ENCODE data around the gene PDXDC1. TPM values are rescaled to one million over a fixed set of nuclear protein-coding genes. Genes with fewer than 3 reads are reported as not detected.
A peak's percentile ranks its signal among the peaks of the same experiment; 100 is the strongest.
"Not testable (repeated sequence)": the region's sequence is repeated elsewhere in the genome, so short reads cannot be mapped to it uniquely, and the experiment has no call there.

PDXDC1 gene
- total RNA-seq, 1 donor from 2014 or later: 120 TPM

DNA sequence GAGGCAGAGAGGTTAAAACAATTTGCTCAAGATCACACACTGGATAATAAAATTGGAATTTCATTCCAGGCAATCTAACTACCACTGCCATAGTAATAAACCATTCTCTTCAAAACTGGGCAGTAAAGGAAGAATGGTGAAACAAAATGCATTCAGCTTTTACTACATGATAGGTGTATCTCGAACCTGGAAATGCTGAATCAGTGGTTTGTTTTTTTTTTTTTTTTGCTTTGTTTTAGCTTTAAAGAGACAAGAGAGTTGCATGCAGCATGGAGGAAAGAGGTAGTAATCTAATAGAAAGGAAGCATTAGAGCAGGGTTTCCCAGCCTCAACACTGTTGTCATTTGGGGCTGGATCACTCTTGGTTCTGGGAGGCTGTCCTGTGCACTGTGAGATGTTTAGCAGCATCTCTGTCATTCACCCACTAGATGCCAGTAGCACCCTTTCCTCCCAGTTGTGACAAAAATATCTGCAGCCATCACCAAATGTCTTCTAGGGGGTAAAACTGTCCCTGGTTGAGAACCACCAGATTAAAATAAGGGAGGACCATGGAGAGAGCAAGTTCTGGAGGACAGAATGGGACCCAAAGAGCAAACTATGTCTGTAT, 115.9 kb downstream of the PDXDC1 start:
- H3K36me3 Mint-ChIP-seq (ENCODE audit: low read depth); DNase-seq (ENCODE audit: low spot score); H3K27me3 Mint-ChIP-seq (ENCODE audit: low read depth); H3K9me3 Mint-ChIP-seq (ENCODE audit: low read depth); H3K27ac Mint-ChIP-seq (ENCODE audit: unreplicated experiment); H3K4me3 Mint-ChIP-seq (ENCODE audit: unreplicated experiment): not testable (repeated sequence)
- peaks cover 19% of the 10 kb centered on the region for H3K4me1 Mint-ChIP-seq (ENCODE audit: low read depth)
- TF ChIP-seq, protein P1, sequence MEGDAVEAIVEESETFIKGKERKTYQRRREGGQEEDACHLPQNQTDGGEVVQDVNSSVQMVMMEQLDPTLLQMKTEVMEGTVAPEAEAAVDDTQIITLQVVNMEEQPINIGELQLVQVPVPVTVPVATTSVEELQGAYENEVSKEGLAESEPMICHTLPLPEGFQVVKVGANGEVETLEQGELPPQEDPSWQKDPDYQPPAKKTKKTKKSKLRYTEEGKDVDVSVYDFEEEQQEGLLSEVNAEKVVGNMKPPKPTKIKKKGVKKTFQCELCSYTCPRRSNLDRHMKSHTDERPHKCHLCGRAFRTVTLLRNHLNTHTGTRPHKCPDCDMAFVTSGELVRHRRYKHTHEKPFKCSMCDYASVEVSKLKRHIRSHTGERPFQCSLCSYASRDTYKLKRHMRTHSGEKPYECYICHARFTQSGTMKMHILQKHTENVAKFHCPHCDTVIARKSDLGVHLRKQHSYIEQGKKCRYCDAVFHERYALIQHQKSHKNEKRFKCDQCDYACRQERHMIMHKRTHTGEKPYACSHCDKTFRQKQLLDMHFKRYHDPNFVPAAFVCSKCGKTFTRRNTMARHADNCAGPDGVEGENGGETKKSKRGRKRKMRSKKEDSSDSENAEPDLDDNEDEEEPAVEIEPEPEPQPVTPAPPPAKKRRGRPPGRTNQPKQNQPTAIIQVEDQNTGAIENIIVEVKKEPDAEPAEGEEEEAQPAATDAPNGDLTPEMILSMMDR (IDR thresholded peaks at IDR 0.05): peak; percentile 44

DNA sequence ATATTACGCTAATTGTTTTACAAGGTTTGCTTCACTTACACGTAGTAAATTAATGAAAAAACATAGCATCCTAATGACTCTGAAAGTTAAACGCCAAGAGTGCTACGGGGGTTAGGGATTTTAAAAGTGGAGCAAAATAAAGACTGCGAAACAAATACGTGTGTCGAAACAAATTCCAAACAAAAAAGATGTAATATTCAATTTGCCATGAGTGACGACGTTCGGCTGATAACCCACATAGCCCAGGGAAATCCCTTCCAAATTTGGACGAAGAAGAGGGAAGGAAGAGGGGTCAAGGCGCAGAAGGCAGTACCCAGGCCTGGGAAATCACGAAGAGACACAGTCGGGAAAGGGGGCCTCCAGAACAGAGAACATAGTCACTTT, 118.7 kb downstream of the PDXDC1 start:
- H3K9me3 Mint-ChIP-seq (ENCODE audit: low read depth); DNase-seq (ENCODE audit: low spot score); H3K36me3 Mint-ChIP-seq (ENCODE audit: low read depth); H3K27me3 Mint-ChIP-seq (ENCODE audit: low read depth): not testable (repeated sequence)
- Mint-ChIP-seq H3K4me1 (ENCODE audit: low read depth) (peaks cover 19% of the 10 kb centered on the region), H3K27ac (ENCODE audit: unreplicated experiment) (peak overlapping the region; percentile 97), H3K4me3 (ENCODE audit: unreplicated experiment) (peak overlapping the region; percentile 97)

DNA sequence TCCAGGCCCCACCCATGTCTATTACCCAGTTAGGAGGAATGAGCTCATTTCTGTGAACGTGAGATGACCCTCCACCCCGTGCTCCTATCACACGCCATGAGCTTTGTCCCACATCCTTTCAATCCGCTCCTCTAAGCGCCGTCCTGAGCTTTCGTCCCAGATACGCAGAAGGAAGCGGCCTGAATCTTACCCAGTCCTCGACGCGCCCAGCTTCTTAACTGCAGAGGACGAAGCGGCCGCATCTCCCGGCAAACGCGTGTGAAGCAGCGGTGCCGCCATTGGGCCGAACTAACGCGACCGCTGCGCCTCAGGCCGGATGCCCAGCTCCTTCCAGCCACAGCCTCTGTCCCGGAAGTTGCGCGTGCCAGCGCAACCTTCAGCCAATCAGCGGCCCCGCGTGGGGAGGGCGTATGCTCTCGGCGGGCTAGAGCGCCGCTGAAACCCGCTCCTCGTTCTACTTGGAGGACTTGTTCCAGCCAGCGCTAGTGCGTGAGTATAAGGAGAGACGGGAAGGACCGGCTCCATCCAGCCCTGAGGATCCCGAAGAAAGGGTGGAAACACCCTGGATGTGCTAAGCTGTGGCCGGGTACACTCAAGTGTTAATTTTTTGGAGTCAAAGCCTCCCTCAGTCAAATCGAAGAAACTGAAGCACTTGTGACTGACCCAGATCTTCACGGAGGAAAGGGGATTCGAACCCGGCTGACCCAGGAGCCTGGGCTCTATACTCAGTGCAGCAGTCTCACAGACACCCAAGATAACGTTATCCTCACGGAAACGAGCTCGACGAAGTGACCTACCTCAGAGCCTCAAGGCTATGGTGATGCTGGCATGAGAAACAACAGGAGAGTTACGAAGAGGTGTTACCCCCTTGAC, 119.4 kb downstream of the PDXDC1 start, which contains the start of gene RRN3:
RRN3 (minus strand) TSS at position 318 of the 873 bp plus-strand sequence; CDS start at position 279, 39 bp downstream.
- not testable (repeated sequence) for H3K9me3 Mint-ChIP-seq (ENCODE audit: low read depth); H3K36me3 Mint-ChIP-seq (ENCODE audit: low read depth); H3K27me3 Mint-ChIP-seq (ENCODE audit: low read depth)
- Mint-ChIP-seq H3K4me1 (ENCODE audit: low read depth) (peaks cover 19% of the 10 kb centered on the region), H3K4me3 (ENCODE audit: unreplicated experiment) (peak within 1 kb of the TSS; percentile 97), H3K27ac (ENCODE audit: unreplicated experiment) (peak within 1 kb of the TSS; percentile 97)
- DNase-seq (ENCODE audit: low spot score): peak; percentile 97

DNA sequence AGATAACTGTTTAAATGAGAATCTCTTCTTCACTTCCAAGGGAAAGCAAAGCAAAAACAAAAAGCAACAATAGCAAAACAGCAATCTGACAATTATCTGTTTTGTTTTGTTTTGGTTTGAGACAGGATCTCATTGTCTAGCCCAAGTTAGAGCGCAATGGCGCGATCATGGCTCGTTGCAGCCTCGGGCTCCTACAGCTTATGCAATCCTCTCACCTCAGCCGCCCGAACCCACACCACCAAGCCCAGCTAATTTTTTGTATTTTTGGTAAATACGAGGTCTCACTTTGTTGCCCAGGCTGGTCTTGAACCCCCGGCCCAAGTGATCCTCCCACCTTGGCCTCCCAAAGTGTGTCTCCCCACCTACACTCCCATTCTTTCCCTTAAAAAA, 121.8 kb downstream of the PDXDC1 start:
- H3K4me1 Mint-ChIP-seq (ENCODE audit: low read depth): peaks cover 19% of the 10 kb centered on the region
- DNase-seq (ENCODE audit: low spot score); H3K27ac Mint-ChIP-seq (ENCODE audit: unreplicated experiment); H3K4me3 Mint-ChIP-seq (ENCODE audit: unreplicated experiment); H3K9me3 Mint-ChIP-seq (ENCODE audit: low read depth); H3K27me3 Mint-ChIP-seq (ENCODE audit: low read depth); H3K36me3 Mint-ChIP-seq (ENCODE audit: low read depth): not testable (repeated sequence)

DNA sequence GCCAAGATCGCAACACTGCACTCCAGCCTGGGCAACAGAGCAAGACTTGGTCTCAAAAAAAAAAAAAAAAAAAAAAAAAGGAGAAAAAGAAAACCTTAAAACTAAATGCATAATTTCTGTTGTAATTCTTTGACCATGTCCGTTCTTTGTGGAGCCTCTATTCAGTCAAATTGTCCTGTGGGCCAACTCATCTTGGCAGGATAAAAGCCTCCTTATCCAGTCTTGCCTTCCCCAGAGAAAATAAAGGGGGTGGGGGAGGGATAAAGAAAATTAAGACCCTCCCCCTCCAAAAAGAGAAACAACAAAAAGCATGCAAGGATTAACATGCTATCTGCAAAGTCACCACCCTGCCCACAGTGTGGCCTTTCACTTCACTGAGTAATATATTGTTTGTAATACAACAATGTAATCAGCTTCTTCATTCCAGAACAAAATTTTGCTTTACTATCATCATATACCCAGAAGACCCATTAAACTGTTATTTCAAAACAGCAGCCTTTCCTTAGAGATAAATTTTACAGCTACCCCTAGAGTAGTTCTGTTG, 124.6 kb downstream of the PDXDC1 start:
- not testable (repeated sequence) for H3K27ac Mint-ChIP-seq (ENCODE audit: unreplicated experiment); H3K4me1 Mint-ChIP-seq (ENCODE audit: low read depth); H3K4me3 Mint-ChIP-seq (ENCODE audit: unreplicated experiment)

DNA sequence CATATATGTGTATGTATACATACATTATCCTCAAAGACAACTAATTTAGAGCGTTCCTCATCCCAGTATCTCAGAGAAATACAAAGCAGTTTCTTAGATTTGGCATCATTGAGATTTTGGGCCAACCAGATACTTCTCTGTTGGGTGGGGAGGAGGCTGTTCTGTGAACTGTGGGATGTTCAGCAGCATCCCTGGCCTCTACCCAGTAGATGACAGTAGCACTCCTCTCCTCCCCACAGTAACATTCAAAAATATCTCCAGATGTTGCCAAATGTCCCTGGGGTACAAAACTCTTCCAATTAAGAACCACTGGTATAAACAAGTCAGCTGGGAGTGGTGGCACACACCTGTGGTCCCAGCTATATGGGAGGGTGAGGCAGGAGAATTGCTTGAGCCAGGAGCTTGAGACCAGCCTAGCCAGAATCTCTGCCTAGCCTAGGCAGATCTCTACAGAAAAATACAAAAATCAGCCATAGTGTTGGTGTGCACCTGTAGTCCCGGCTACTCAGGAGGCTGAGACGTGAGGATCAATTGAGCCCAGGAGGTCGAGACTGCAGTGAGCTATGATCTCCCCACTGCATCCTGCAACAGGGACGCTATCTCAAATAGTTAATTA, 125.7 kb downstream of the PDXDC1 start:
- DNase-seq (ENCODE audit: low spot score); H3K4me3 Mint-ChIP-seq (ENCODE audit: unreplicated experiment); H3K27me3 Mint-ChIP-seq (ENCODE audit: low read depth); H3K4me1 Mint-ChIP-seq (ENCODE audit: low read depth); H3K36me3 Mint-ChIP-seq (ENCODE audit: low read depth); H3K9me3 Mint-ChIP-seq (ENCODE audit: low read depth): not testable (repeated sequence)
- H3K27ac Mint-ChIP-seq (ENCODE audit: unreplicated experiment): peak overlapping the region; percentile 57

More for the DNA sequence above, 124.6 kb downstream of the PDXDC1 start:
- H3K27me3 Mint-ChIP-seq (ENCODE audit: low read depth); H3K9me3 Mint-ChIP-seq (ENCODE audit: low read depth); DNase-seq (ENCODE audit: low spot score); H3K36me3 Mint-ChIP-seq (ENCODE audit: low read depth): not testable (repeated sequence)

DNA sequence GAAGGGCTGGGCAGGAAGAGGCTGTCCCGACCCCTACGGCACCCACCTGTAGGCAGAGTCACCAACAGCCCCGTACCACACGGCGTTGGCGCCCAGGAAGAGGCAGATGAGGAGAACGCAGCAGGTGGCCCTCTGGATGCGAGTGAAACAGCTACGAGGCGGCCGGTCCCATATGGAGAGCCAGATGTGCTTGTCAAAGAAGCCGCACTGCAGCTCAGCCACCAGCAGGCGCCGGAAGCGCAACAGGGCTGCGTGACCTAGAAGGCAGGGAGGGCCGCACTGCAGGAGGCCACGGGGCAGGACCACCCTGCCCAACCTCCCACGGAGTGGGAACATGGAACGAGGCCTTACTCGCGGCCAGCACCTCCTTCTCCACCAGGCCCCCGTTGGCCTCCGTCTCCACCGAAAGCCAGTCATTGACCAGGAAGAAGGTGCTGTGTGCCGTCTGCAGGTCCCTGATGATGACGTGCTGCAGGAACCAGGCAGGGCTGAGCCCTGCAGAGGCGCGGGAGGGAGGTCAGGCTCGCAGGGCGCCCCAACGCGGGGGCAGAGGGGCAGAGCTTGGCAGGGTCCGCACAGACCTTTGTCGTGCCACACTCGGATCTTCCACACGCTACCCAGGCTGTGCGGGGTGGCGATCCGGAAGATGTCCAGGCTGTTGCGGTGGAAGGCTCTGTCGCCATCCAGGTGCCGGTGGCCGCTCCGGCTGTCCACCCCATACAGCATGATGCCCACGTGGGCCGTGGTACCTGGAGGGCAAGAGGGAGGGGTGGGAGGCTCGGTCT, 153.0 kb downstream of the PDXDC1 start:
- not testable (repeated sequence) for H3K4me3 Mint-ChIP-seq (ENCODE audit: unreplicated experiment); H3K36me3 Mint-ChIP-seq (ENCODE audit: low read depth); H3K27ac Mint-ChIP-seq (ENCODE audit: unreplicated experiment); DNase-seq (ENCODE audit: low spot score); H3K9me3 Mint-ChIP-seq (ENCODE audit: low read depth); H3K4me1 Mint-ChIP-seq (ENCODE audit: low read depth); H3K27me3 Mint-ChIP-seq (ENCODE audit: low read depth)

DNA sequence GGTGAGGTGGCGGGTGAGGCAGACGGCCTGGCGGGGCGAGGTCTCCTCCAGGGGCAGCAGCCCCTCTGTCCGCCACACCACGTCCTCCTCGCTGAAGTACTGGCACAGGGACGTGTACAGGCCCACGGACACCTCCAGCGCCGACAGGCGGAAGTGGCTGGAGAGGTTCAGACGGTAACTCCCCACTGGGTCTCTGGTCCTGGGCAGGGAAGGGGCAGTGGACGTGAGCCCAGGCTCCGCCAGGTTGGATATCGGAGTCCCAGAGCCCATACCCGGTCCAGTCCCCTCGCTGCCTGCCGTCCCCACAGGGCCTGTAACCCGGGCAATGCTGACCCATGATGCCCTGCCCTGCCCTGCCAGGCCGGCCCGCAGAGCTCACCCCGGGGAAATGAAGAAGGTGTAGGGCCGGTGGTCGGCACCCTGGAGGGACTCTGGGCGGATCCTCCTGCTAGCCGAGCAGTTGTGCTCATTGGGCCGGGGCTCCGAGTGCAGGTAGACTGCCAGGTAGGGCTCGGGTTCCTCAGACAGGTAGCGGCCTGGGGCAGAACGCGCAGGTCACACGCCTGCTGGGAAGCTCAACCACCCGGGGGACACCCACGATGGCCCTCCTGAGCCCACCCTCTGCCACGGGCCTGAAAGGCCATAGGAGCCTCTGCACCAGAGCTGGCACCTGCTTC, 155.6 kb downstream of the PDXDC1 start:
- not testable (repeated sequence) for H3K9me3 Mint-ChIP-seq (ENCODE audit: low read depth); DNase-seq (ENCODE audit: low spot score)

DNA sequence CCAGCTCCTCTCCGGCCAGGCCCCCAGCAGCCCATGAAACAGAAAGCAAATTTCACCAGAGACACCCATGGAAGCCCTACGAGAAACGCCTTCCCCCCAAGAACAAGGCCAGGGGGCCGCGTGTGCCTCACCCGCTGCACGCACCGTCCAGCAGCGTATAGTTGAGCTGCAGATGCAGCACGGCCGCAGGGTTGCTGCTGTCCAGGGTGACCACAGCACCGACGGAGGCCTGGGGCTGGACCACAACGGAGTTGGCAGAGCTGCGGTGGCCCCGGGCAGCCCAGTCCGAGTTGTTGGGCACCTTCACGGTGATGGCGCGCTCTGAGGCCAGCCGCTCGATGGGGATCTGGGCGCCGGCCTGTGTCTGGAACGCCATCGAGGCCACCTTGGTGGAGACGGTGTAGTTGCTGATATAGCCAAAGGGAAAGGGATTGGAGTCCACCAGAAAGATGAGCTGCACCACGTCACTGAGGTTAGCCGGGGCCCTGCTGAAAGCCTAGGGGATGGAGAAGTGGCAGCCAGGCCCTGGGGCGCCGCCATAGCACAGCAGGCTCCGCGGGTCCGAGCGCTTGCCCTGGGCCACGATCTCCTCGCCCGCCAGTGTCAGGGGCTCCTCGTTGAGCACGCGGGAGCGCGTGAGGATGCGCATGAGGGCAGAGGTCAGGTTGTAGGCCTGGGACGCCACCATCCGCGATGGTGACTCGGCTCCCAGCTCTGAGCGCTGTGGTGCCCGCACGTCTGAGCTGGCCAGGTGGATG, 156.3 kb downstream of the PDXDC1 start:
- H3K4me3 Mint-ChIP-seq (ENCODE audit: unreplicated experiment); H3K27me3 Mint-ChIP-seq (ENCODE audit: low read depth): not testable (repeated sequence)
- DNase-seq (ENCODE audit: low spot score): peak; percentile 43

More for the DNA sequence above, 155.6 kb downstream of the PDXDC1 start:
- not testable (repeated sequence) for H3K27ac Mint-ChIP-seq (ENCODE audit: unreplicated experiment); H3K36me3 Mint-ChIP-seq (ENCODE audit: low read depth); H3K4me1 Mint-ChIP-seq (ENCODE audit: low read depth); H3K27me3 Mint-ChIP-seq (ENCODE audit: low read depth); H3K4me3 Mint-ChIP-seq (ENCODE audit: unreplicated experiment)

More for the DNA sequence above, 156.3 kb downstream of the PDXDC1 start:
- H3K4me1 Mint-ChIP-seq (ENCODE audit: low read depth); H3K27ac Mint-ChIP-seq (ENCODE audit: unreplicated experiment); H3K36me3 Mint-ChIP-seq (ENCODE audit: low read depth); H3K9me3 Mint-ChIP-seq (ENCODE audit: low read depth): not testable (repeated sequence)

Measured in chondrocyte (in vitro differentiated cells).